GM10266 (cell line): ENCODE measurements around the gene STKLD1.
"Not testable (repeated sequence)": the region's sequence is repeated elsewhere in the genome, so short reads cannot be mapped to it uniquely, and the experiment has no call there.

Source experiments
- DNase-seq: peaks from one replicate; pipeline ENCODE4 v3.0.0; 2012; ENCODE audit errors: extremely low spot score
- CTCF ChIP-seq: IDR thresholded peaks from 2 replicates; pipeline ENCODE4 v1.5.1; 2012; ENCODE audit warnings: mild to moderate bottlenecking, low read depth; ENCODE audit not compliant: control insufficient read depth, insufficient read depth; ENCODE audit errors: missing control alignments

The STKLD1 gene

GRCh38 chr9:133372144-133372543, 4.0 kb upstream of the STKLD1 start:
- TF ChIP-seq CTCF, result no peak
- no peak for DNase-seq

- TF ChIP-seq CTCF, result no peak
- DNase-seq, result no peak
These were observed 1.5 kb upstream of the STKLD1 start for GRCh38 chr9:133374612-133375115.

GRCh38 chr9:133375116-133375723, 946 bp upstream of the STKLD1 start:
- peak; percentile 76 for DNase-seq
- peak; percentile 33 for TF ChIP-seq CTCF

GRCh38 chr9:133377280-133377679, 1.1 kb downstream of the STKLD1 start:
- DNase-seq, result not testable (repeated sequence)

GRCh38 chr9:133377721-133378216, 1.6 kb downstream of the STKLD1 start:
- no peak for TF ChIP-seq CTCF
- no peak for DNase-seq

- no peak for TF ChIP-seq CTCF
- DNase-seq, result no peak
These were observed 2.3 kb downstream of the STKLD1 start for GRCh38 chr9:133378408-133378962.

GRCh38 chr9:133379153-133380086, 3.3 kb downstream of the STKLD1 start:
- no peak for DNase-seq
- TF ChIP-seq CTCF, result no peak
